ENCODE measurements around the gene RASGEF1B.
"Not testable (repeated sequence)": the region's sequence is repeated elsewhere in the genome, so short reads cannot be mapped to it uniquely, and the experiment has no call there.

The RASGEF1B gene

DNA sequence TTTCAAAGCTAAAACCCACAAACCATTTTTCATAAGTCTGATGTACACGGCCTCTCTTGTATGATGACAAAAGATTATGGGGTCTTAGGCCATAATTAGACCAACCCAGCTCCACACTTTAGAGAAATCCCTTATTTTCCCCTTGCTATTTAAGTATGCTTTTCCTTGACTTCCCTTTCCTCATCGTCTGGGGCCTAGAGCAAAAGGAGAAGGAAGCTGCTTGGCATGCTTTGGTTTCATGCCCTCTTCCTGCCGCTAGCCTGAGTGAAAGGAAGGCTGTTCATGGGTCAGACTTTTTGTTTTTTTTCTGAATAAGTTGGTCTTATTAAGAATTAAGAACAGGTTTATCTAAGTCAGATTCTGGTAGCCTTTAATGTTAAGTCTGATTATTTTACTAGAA, 10.6 kb upstream of the RASGEF1B start:
- Mint-ChIP-seq H3K27ac (no peak overlapping the region), H3K9me3 (peaks cover 8% of the 10 kb centered on the region)

DNA sequence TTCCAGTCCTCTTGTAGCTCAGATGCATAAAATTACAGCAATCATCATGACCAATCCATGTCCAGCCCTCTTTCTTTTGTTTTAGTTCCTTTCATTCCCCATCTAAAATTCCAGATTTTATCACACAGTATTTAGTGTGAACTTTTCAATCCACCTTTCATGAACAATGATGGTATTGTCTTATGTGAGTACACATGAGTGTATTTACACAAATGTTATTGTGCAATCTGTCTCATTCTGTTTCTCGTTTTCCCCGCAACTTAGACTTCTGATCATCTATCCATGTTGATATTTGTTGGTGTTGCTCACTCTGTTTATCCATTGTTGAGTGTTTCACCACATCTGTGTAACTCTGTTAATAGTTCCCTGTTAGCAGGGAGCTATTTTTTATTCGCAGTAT, 9.4 kb upstream of the RASGEF1B start:
- Mint-ChIP-seq H3K27me3 (no peaks in the 10 kb centered on the region), H3K4me1 (ENCODE audit: low read depth) (no peaks in the 10 kb centered on the region), H3K9me3 (peaks cover 8% of the 10 kb centered on the region), H3K4me3 (no peak overlapping the region), H3K36me3 (ENCODE audit: low read depth) (no peaks in the 10 kb centered on the region), H3K27ac (no peak overlapping the region)

More for the DNA sequence above, 10.6 kb upstream of the RASGEF1B start:
- no peaks in the 10 kb centered on the region for H3K4me1 Mint-ChIP-seq (ENCODE audit: low read depth)
- H3K27me3 Mint-ChIP-seq, result no peaks in the 10 kb centered on the region
- no peak overlapping the region for H3K4me3 Mint-ChIP-seq
- no peaks in the 10 kb centered on the region for H3K36me3 Mint-ChIP-seq (ENCODE audit: low read depth)

DNA sequence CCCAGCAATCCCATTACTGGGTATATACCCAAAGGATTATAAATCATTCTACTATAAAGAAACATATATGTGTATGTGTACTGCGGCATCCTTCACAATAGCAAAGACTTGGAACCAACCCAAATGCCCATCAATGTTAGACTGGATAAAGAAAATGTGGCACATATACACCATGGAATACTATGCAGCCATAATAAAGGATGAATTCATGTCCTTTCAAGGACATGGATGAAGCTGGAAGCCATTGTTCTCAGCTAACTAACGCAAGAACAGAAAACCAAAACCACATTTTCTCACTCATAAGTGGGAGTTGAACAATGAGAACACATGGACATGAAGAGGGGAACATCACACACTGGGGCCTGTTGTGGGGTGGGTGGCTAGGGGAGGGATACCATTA, 7.9 kb upstream of the RASGEF1B start:
- H3K27ac Mint-ChIP-seq; H3K27me3 Mint-ChIP-seq; H3K36me3 Mint-ChIP-seq (ENCODE audit: low read depth); H3K4me1 Mint-ChIP-seq (ENCODE audit: low read depth); H3K4me3 Mint-ChIP-seq; H3K9me3 Mint-ChIP-seq: not testable (repeated sequence)

DNA sequence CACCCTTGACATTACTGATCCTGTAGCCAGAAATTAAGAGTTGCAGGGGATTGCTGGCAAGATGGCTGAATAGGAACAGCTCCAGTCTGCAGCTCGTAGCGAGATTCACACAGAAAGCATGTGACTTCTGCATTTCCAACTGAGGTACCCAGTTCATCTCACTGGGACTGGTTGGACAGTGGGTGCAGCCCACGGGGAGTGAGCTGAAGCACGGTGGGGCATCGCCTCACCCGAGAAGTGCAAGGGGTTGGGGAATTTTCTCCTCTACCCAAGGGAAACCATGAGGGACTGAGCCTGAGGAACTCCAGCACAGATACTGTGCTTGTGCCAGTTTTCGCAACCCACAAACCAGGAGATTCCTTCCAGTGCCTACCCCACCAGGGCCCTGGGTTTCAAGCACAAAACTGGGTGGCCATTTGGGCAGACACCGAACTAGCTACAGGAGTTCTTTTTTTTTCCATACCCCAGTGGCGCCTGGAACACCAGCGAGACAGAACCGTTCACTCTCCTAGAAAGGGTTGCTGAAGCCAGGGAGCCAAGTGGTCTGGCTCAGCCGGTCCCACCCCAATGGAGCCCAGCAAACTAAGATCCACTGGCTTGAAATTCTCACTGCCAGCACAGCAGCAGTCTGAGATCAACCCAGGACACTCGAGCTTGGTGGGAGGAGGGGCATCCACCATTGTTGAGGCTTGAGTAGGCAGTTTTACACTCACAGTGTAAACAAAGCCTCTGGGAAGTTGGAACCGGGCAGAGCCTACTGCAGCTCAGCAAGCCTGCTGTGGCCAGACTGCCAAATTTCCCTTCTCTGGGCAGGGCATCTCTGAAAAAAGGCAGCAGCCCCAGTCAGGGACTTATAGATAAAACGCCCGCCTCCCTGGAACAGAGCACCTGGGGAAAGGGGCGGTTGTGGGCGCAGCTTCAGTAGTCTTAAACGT, 1.9 kb upstream of the RASGEF1B start:
- H3K27me3 Mint-ChIP-seq; H3K4me3 Mint-ChIP-seq; H3K36me3 Mint-ChIP-seq (ENCODE audit: low read depth); H3K9me3 Mint-ChIP-seq: not testable (repeated sequence)
- Mint-ChIP-seq H3K27ac (peak overlapping the region; percentile 82), H3K4me1 (ENCODE audit: low read depth) (peaks cover 46% of the 10 kb centered on the region)

DNA sequence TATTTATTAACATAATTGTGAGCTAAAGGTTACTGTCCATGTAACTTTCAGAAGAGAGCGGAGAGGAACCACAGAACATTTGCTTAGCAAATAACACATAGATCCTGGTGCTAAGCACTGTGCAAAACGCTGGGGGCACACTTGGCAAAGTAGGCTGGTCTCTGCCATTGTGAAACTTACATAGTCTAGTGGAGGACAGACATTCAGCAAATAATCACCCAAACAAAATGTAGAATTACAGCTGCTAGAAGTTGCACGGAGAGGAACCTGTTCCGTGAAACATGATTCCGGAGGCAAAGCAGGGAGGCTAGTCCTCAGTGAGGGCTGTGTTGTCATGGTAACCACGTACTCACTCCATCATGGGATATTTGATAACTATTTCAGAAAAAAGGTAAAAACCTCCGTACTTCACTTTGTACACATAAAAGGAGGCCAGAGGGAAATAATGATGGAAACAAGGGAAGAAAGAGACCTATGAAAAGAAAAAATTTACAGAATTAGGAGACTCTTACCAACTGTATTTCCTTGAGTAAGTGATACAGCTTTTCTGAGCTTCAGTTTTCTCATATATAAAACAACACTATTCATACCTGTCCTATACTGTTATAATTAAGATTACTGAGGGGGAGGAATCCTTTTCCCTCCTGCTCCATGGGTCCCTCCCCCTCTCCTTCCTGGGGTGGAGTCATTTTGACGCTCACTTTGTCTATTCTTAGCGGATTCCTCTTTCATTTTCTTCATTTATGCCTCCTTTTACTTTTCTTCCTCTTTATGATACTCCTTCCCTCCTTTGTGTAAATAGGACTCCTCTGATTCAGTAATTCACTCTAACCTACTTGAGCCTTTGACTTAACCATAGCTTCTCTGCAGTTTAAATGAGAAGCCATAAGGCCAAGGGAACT, 825 bp upstream of the RASGEF1B start:
- H3K27ac Mint-ChIP-seq, result peak overlapping the region; percentile 91
- no peaks in the 10 kb centered on the region for H3K27me3 Mint-ChIP-seq
- H3K36me3 Mint-ChIP-seq (ENCODE audit: low read depth), result no peaks in the 10 kb centered on the region
- peaks cover 50% of the 10 kb centered on the region for H3K4me1 Mint-ChIP-seq (ENCODE audit: low read depth)
- H3K4me3 Mint-ChIP-seq, result peak overlapping the region; percentile 94
- H3K9me3 Mint-ChIP-seq, result no peaks in the 10 kb centered on the region

DNA sequence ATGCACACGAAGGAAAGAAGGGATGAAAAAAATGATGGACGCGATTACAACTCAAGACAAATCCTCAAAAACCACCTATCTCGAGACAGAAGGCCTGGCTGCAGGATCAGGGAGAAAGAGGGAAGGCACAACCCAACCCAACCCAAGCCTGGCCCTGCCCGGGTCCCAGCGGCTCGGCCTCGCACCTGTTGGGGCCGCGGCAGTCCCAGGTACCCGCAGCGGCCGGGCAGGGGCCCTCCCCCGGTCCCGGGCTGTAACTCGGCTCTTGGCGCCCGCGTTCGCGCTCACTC, 464 bp downstream of the RASGEF1B start:
- peaks cover 58% of the 10 kb centered on the region for H3K4me1 Mint-ChIP-seq (ENCODE audit: low read depth)
- H3K36me3 Mint-ChIP-seq (ENCODE audit: low read depth), result peaks cover under 1% of the 10 kb centered on the region
- H3K27ac Mint-ChIP-seq, result peak overlapping the region; percentile 94
- peak overlapping the region; percentile 94 for H3K4me3 Mint-ChIP-seq
- no peaks in the 10 kb centered on the region for H3K27me3 Mint-ChIP-seq
- no peaks in the 10 kb centered on the region for H3K9me3 Mint-ChIP-seq

DNA sequence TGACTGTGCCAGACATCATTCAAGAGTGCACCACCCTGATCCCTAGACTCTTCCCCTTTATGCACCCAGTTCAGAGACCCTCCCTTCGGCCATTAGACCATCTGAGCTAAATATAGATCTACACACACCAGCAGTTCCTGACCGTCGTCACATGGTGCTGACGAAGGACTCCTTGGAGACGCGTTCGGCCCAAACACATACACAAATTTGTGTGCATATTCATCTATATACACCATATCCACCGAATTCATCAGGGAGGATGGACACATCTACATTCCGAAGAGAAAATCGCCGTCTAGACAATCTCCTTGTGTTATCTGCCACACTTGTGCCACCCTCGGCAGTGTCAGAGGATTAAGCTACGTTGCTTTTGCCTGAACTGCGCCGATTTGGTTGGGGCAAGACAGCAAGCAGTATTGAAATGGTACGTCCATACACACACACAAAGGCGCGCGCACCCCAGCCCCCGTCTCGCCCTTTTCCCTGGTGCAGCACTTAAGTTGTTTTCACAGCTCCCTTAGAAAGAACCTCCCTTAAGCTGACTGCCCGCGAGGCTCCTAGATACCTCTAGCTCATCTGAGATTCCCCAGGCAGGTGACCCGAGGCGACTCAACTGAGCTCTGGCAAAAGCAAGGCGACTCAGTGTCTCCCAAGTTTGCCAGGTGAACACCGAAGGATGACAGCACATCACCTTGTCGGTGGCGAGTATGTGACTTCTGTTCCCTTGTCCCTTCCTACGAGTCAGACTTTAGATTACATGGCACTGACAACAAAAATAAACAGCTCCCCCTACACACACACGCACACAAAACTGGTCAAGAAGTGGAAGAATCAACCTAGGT, 1.0 kb downstream of the RASGEF1B start:
- Mint-ChIP-seq H3K27ac (peak overlapping the region; percentile 94), H3K4me3 (peak overlapping the region; percentile 94), H3K4me1 (ENCODE audit: low read depth) (peaks cover 63% of the 10 kb centered on the region), H3K27me3 (no peaks in the 10 kb centered on the region), H3K9me3 (no peaks in the 10 kb centered on the region), H3K36me3 (ENCODE audit: low read depth) (peaks cover 6% of the 10 kb centered on the region)

DNA sequence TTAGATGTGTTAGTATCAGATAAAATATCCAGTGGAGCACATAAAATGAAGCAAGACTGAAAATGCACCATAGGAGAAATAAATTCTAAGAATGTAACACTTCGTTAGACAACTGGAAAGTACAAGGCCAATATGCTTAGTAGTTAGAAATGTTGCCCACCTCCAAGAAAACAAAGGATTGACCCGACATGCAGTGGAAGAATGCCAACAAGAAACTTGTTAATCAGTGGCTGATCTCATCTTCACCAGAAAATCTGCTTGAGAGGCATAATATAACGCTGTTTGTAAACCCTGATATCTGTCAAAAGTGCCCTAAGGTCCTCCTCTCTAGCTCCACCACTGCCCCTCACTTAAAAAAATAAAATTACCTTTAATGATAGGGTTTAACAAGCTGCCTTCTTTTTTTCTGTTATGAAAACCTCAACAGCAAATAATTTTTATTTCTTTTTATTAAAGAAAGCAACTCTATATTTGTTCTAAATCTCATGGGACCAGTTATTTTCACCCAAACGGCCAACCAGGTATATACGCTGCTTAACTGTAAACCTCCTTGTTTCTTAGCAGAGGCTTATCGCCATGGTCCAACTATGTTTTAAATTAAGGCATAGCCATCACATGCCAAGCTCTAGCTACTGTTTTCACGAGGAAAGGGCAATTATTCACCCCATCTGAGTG, 1.8 kb downstream of the RASGEF1B start:
- Mint-ChIP-seq H3K4me3 (peak overlapping the region; percentile 94), H3K27me3 (no peaks in the 10 kb centered on the region), H3K4me1 (ENCODE audit: low read depth) (peaks cover 65% of the 10 kb centered on the region), H3K27ac (peak overlapping the region; percentile 94), H3K9me3 (no peaks in the 10 kb centered on the region), H3K36me3 (ENCODE audit: low read depth) (peaks cover 10% of the 10 kb centered on the region)

DNA sequence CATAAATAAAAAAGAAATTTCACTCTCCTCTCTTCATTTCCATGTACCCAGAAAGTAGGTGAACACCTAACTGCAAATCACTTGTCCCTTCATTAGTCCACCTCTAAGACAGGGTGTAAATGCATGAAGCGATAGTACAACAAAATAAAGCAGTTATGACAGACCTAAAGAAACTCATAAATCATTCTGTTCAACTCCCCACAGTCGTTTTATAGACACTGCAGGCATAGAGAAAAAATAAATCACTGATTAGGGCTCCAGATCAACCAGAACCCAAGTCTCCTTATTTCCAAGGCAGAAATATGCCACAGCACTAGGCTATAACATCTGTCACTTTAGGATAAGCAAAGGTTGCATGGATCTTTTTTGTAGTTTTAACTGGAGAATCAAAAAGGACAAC, 3.0 kb downstream of the RASGEF1B start:
- Mint-ChIP-seq H3K9me3 (no peaks in the 10 kb centered on the region), H3K36me3 (ENCODE audit: low read depth) (peaks cover 10% of the 10 kb centered on the region), H3K27ac (peak overlapping the region; percentile 23), H3K4me3 (peak overlapping the region; percentile 94), H3K4me1 (ENCODE audit: low read depth) (peaks cover 71% of the 10 kb centered on the region), H3K27me3 (no peaks in the 10 kb centered on the region)

DNA sequence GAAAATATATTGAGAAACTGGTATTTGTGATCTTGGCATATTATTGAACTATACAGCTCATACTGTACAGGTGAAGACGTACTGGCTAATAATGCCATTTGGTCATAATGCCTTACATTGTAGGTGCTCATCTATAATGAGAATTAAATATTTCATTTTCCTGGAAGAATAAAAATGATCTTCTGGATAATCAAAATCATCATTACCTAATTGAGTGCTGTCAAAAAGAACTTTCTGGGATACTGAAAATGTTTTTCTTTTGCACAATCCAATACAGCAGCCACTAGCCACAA, 4.1 kb downstream of the RASGEF1B start:
- H3K9me3 Mint-ChIP-seq, result no peaks in the 10 kb centered on the region
- H3K4me3 Mint-ChIP-seq, result no peak overlapping the region
- H3K27ac Mint-ChIP-seq, result no peak overlapping the region
- peaks cover 71% of the 10 kb centered on the region for H3K4me1 Mint-ChIP-seq (ENCODE audit: low read depth)
- H3K36me3 Mint-ChIP-seq (ENCODE audit: low read depth), result peaks cover 10% of the 10 kb centered on the region
- no peaks in the 10 kb centered on the region for H3K27me3 Mint-ChIP-seq

DNA sequence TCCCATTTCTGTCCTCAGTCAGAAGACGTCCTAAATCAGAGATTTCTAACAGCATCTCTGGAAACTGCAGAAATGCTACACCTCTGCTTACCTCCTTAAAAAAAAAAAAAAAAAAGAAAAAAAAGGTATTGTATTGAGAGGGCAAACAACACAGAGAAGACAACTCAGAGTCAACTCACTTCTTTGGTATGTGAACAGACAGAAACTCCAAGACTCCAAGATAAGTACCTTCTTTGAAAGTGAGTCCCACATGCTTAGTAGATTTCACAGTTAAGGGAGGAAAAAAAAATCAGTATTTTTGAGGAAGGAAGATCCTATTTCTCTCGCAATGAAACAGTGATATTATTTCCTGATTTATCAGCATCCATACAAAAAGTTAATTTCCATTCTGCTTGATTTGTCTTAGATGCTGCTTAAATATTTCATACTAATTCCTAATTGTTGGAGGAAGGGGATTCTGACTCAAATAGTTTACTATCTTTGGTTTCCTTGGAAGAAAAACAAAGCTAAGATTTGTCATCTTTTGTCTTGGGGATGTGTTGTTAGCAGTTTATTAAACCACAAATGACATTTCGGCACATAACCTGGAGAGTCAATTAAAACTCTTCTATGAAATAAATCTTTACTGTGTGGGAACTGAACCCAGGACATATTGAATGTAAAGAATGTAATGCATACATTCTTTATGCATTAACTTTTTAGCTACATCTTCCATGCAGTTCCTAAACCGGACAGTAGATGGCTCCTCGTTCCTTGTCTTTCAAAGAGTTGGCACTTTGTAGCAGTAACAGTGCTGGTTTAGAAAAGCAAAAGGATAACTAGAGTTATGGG, 4.7 kb downstream of the RASGEF1B start:
- Mint-ChIP-seq H3K4me3 (no peak overlapping the region), H3K27me3 (no peaks in the 10 kb centered on the region), H3K36me3 (ENCODE audit: low read depth) (peaks cover 10% of the 10 kb centered on the region), H3K4me1 (ENCODE audit: low read depth) (peaks cover 71% of the 10 kb centered on the region), H3K27ac (no peak overlapping the region), H3K9me3 (no peaks in the 10 kb centered on the region)

DNA sequence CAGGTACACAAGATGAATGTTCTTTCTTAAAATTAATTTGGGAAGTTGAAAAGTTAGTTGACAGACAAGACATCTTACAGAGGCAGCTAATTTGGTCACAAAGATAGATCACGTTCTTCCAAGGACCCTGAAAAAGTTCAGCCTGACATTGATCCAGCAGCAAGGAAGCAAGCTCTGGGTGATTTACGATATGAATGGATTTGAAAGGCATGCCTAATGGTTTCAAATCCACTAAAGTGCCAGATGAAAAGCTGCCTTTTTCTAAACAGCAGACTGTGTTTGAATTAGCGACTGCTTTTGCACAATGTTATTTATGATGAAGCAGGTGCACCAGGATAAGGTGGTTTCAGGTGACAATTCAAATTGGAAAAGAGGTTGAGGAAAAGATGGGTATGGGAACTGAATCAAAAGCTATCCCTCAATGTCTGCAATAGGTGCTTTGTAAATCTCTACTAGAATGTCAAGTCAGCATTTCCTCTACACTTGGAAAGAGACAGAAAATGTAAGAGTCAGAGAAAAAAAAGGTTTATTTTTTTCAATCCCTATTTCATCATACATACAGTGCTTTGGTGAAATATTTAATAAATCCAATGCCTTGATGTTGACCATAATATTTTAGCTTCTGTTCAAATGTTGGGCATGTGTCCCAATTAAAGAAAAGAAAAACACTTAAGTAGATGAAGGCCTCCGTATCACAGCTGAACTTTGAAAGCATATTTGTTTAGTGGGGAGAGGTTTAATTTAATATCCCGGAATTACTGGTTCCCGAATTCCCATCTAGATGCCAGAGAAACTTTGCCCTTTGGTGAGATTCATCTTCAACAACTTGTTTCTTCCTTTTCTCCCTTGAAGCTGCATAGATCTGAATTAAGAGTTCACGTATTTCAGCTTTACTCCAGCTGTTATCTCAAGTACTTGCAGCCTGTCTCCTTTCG, 6.0 kb downstream of the RASGEF1B start:
- Mint-ChIP-seq H3K4me3 (no peak overlapping the region), H3K27ac (no peak overlapping the region), H3K36me3 (ENCODE audit: low read depth) (peaks cover 13% of the 10 kb centered on the region)

DNA sequence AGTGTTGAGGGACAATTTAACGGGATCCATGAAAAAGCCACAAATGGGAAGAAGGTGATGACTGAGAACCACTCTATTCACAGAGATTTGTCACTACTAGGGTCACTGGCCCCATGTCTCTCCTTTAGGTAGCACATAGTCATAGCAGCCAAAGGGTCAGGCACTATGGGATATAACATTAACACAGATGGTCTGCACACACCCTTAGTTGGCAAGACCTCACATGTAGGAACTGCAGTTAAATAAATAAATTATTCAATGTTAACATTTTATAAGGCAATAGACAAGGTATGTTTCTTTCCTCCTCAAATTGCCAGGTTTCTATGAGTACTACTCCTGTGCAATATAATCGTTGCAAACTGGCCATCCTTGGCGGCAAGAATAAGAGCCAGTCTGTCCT, 10.9 kb downstream of the RASGEF1B start:
- Mint-ChIP-seq H3K4me3 (no peak overlapping the region), H3K36me3 (ENCODE audit: low read depth) (peaks cover 33% of the 10 kb centered on the region), H3K4me1 (ENCODE audit: low read depth) (peaks cover 55% of the 10 kb centered on the region)

More for the DNA sequence above, 6.0 kb downstream of the RASGEF1B start:
- no peaks in the 10 kb centered on the region for H3K27me3 Mint-ChIP-seq
- no peaks in the 10 kb centered on the region for H3K9me3 Mint-ChIP-seq
- peaks cover 77% of the 10 kb centered on the region for H3K4me1 Mint-ChIP-seq (ENCODE audit: low read depth)

More for the DNA sequence above, 10.9 kb downstream of the RASGEF1B start:
- Mint-ChIP-seq H3K27ac (no peak overlapping the region), H3K27me3 (no peaks in the 10 kb centered on the region), H3K9me3 (no peaks in the 10 kb centered on the region)
